DOHH2 (cell line): ENCODE measurements around the gene ENGASE.
"Not testable (repeated sequence)": the region's sequence is repeated elsewhere in the genome, so short reads cannot be mapped to it uniquely, and the experiment has no call there.

Source experiments
- CTCF ChIP-seq: fragments of 200-600 bp; sonication (generic); IDR thresholded peaks from one replicate; pipeline ENCODE4 v1.5.1; 2014; ENCODE audit warnings: antibody characterized with exemption, mild to moderate bottlenecking, low read depth, low read length; ENCODE audit not compliant: poor library complexity, severe bottlenecking
- EZH2phosphoT487 ChIP-seq: fragments of 200-600 bp; sonication (generic); IDR thresholded peaks from 2 replicates; pipeline ENCODE4 v1.6.1; 2017; ENCODE audit warnings: borderline replicate concordance, mild to moderate bottlenecking, antibody characterized with exemption, low read length, moderate library complexity, mixed read lengths

DNA sequence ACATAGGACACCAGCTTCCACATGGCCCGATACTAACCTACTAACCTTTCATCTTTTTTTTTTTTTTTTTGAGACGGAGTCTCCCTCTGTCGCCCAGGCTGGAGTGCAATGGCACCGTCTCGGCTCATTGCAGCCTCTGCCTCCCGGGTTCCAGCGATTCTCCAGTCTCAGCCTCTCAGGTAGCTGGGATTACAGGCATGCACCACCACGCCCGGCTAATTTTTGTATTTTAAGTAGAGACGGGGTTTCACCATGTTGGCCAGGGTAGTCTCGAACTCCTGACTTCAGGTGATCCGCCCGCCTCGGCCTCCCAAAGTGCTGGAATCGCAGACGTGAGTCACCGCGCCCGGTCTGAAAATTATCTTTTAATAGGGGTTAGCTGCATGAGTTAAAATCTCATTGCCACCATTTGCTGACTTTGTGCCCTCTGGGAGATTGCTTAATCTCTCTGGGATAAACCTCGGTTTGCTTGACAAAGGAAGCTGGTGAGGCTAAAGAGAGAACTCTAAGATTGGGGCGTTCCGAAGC lies 439 bp upstream of the ENGASE start:
- not testable (repeated sequence) for TF ChIP-seq CTCF, EZH2phosphoT487
